Measurements from ENCODE around the gene HOXB9. TPM values are rescaled to one million over a fixed set of nuclear protein-coding genes. Genes with fewer than 3 reads are reported as not detected.

HOXB9 gene
- polyA plus RNA-seq, 3 donors: not detected

- peaks cover 77 to 89% (median 85%) of the 10 kb centered on the region in 3 donors for H3K27me3 Mint-ChIP-seq (ENCODE audit: low read depth in 3 of 3)
Measured at GRCh38 chr17:48577946-48578615, 48.1 kb downstream of the HOXB9 start, which contains the start of gene HOXB4. Gene HOXB4, minus strand, starts transcription at chr17:48578350. Its CDS starts 31 bp downstream, at chr17:48578319.

More at GRCh38 chr17:48577946-48578615, 48.1 kb downstream of the HOXB9 start, which contains the start of gene HOXB4:
- H3K4me2 ChIP-seq (replicated peaks; ENCODE audit: extremely low read depth, low read length, poor library complexity, severe bottlenecking): peak within 1 kb of the TSS; percentile 99
- Mint-ChIP-seq H3K36me3 (peaks cover 13 to 17% of the 10 kb centered on the region in 2 donors), H3K4me1 (peaks cover 49% of the 10 kb centered on the region), H3K9me3 (peaks cover 4 to 41% (median 24%) of the 10 kb centered on the region in 7 donors), H3K4me3 (peak within 1 kb of the TSS; percentile 81 to 94), H3K27ac (peak within 1 kb of the TSS in 1 of 7 donors; percentile 75)
- WGBS (ENCODE audit: insufficient coverage): under 1% methylated on average over 31 of the region's 58 CpGs
- H3K9me3 ChIP-seq (replicated peaks in 1 of 2; ENCODE audit: control insufficient read depth in 1 of 2, insufficient read depth in 1 of 2, low read length in 2 of 2): peaks cover 0 to 18% of the 10 kb centered on the region in 2 donors
- no peaks in the 10 kb centered on the region for H4K20me1 ChIP-seq (ENCODE audit: insufficient read depth, low read length)
- intact Hi-C loops (cut with micrococcal nuclease): no loop called here
- DNase-seq: peak in 2 of 3 donors; percentile 41 to 56
- H2AFZ ChIP-seq (ENCODE audit: insufficient read depth, low read depth, low read length, poor library complexity, severe bottlenecking): peak within 1 kb of the TSS; percentile 93
- no peak within 1 kb of the TSS for H3K27ac ChIP-seq (ENCODE audit: low read depth in 1 of 2, low read length in 2 of 2)
- peak within 1 kb of the TSS; percentile 58 to 86 (median 62) for H3K4me3 ChIP-seq (replicated peaks in 1 of 3; ENCODE audit: low read depth in 2 of 3, low read length in 3 of 3)
- H3K4me1 ChIP-seq (ENCODE audit: control insufficient read depth in 1 of 2, insufficient read depth in 2 of 2, low read length in 2 of 2): peaks cover 31 to 49% of the 10 kb centered on the region in 2 donors
- no peak for TF ChIP-seq CTCF (IDR thresholded peaks at IDR 0.05)
- H3K36me3 ChIP-seq (replicated peaks in 1 of 2; ENCODE audit: control insufficient read depth in 1 of 2, insufficient read depth in 2 of 2, low read length in 2 of 2): no peaks in the 10 kb centered on the region
- peak within 1 kb of the TSS; percentile 36 for H3K9ac ChIP-seq (ENCODE audit: insufficient read depth, low read length, poor library complexity, severe bottlenecking)
- H3K27me3 ChIP-seq (ENCODE audit: control insufficient read depth in 2 of 2, insufficient read depth in 2 of 2, low read length in 2 of 2): peaks cover 69 to 91% of the 10 kb centered on the region in 2 donors
- no peaks in the 10 kb centered on the region for H3K79me2 ChIP-seq (ENCODE audit: insufficient read depth, low read length)
